WTC11 (cell line): ENCODE data around the gene PI3. TPM values are rescaled to one million over a fixed set of nuclear protein-coding genes. Genes with fewer than 3 reads are reported as not detected.

Experiments used
- ATAC-seq: fragments of 200-7000 bp; cut with Tn5 transposase; 2 replicates; pipeline ENCODE4 v1.10.0; 2021; ENCODE audit warnings: mild to moderate bottlenecking, moderate library complexity
- CTCF ChIA-PET: fragments of 300-600 bp; sonication (Branson Sonifier 250); formaldehyde crosslinking; loops from one replicate; lab custom pipeline; 2021; ENCODE audit warnings: antibody characterized with exemption; lab: Charles Lee
- POLR2A ChIA-PET: fragments of 350-600 bp; sonication (Branson Sonifier 250); formaldehyde crosslinking; loops from one replicate; lab custom pipeline; 2021; ENCODE audit warnings: antibody characterized with exemption; lab: Charles Lee
- DNase-seq: peaks from one replicate; pipeline ENCODE4 v3.0.0; 2021; ENCODE audit warnings: low spot score
- H3K27ac Mint-ChIP-seq: 2 replicates; pipeline ENCODE4 v1.8.0; 2021; ENCODE audit warnings: mixed read lengths
- H3K27me3 Mint-ChIP-seq: 2 replicates; pipeline ENCODE4 v1.8.0; 2021; ENCODE audit warnings: low read depth, mild to moderate bottlenecking, moderate library complexity, mixed read lengths
- H3K36me3 Mint-ChIP-seq: 2 replicates; pipeline ENCODE4 v1.8.0; 2021; ENCODE audit warnings: mixed read lengths
- H3K4me1 Mint-ChIP-seq: 2 replicates; pipeline ENCODE4 v1.8.0; 2022; ENCODE audit warnings: mixed read lengths
- H3K4me3 Mint-ChIP-seq: 2 replicates; pipeline ENCODE4 v1.8.0; 2021; ENCODE audit warnings: mild to moderate bottlenecking, moderate library complexity, mixed read lengths
- H3K9me3 Mint-ChIP-seq: 2 replicates; pipeline ENCODE4 v1.8.0; 2021; ENCODE audit warnings: mixed read lengths
- AR ChIP-seq: fragments of 250-450 bp; sonication (Bioruptor Pico); IDR thresholded peaks from 2 replicates; pipeline ENCODE4 v1.9.0; 2021; ENCODE audit warnings: mild to moderate bottlenecking
- CTCF ChIP-seq: fragments of 200-600 bp; IDR thresholded peaks from 2 replicates; pipeline ENCODE4 v1.8.0; 2022; ENCODE audit warnings: antibody characterized with exemption
- ELF4 ChIP-seq: sonication (generic); formaldehyde crosslinking; IDR thresholded peaks from 2 replicates; pipeline ENCODE4 v1.8.1; 2022; ENCODE audit warnings: low read depth, mild to moderate bottlenecking, moderate library complexity, missing genetic modification reagents
- EMX1 ChIP-seq: fragments of 250-450 bp; sonication (Bioruptor Pico); IDR thresholded peaks from 2 replicates; pipeline ENCODE4 v1.8.0; 2021; ENCODE audit warnings: mild to moderate bottlenecking
- HMGXB4 ChIP-seq: sonication (generic); formaldehyde crosslinking; IDR thresholded peaks from 2 replicates; pipeline ENCODE4 v1.8.1; 2023; ENCODE audit warnings: mild to moderate bottlenecking, moderate library complexity, missing genetic modification reagents
- MLX ChIP-seq: sonication (generic); formaldehyde crosslinking; IDR thresholded peaks from 2 replicates; pipeline ENCODE4 v1.8.1; 2023; ENCODE audit warnings: mild to moderate bottlenecking, missing genetic modification reagents, moderate library complexity
- MYBL2 ChIP-seq: sonication (generic); formaldehyde crosslinking; IDR thresholded peaks from 2 replicates; pipeline ENCODE4 v1.8.1; 2023; ENCODE audit warnings: mild to moderate bottlenecking, moderate library complexity, missing genetic modification reagents
- PRRX2 ChIP-seq: fragments of 250-450 bp; sonication (Bioruptor Pico); IDR thresholded peaks from 2 replicates; pipeline ENCODE4 v1.8.0; 2021; ENCODE audit warnings: mild to moderate bottlenecking
- RELA ChIP-seq: sonication (generic); formaldehyde crosslinking; IDR thresholded peaks from 2 replicates; pipeline ENCODE4 v1.8.1; 2022; ENCODE audit warnings: missing genetic modification reagents, mild to moderate bottlenecking, borderline replicate concordance
- SMAD4 ChIP-seq: sonication (generic); formaldehyde crosslinking; IDR thresholded peaks from 2 replicates; pipeline ENCODE4 v1.8.0; 2022; ENCODE audit warnings: mild to moderate bottlenecking, missing genetic modification reagents
- ZMAT4 ChIP-seq: fragments of 250-450 bp; sonication (Bioruptor Pico); IDR thresholded peaks from 2 replicates; pipeline ENCODE4 v1.9.0; 2021; ENCODE audit warnings: mild to moderate bottlenecking
- ZNF232 ChIP-seq: sonication (generic); formaldehyde crosslinking; IDR thresholded peaks from 2 replicates; pipeline ENCODE4 v1.8.0; 2022; ENCODE audit warnings: mild to moderate bottlenecking, missing genetic modification reagents
- ZNF512 ChIP-seq: sonication (generic); formaldehyde crosslinking; IDR thresholded peaks from 2 replicates; pipeline ENCODE4 v1.8.1; 2022; ENCODE audit warnings: missing genetic modification reagents, borderline replicate concordance
- ZNF532 ChIP-seq: fragments of 250-450 bp; sonication (Bioruptor Pico); IDR thresholded peaks from 2 replicates; pipeline ENCODE4 v1.9.0; 2021; ENCODE audit warnings: mild to moderate bottlenecking, borderline replicate concordance
- total RNA-seq: library from RNA; stranded (reverse); gene quantifications from 3 replicates; pipeline ENCODE4 v1.2.3, GENCODE V29; 2021

The PI3 gene
- total RNA-seq, 1 experiment from 2014 or later = not detected

GRCh38 chr20:45189861-45190260 lies 15.2 kb downstream of the PI3 start:
- POLR2A ChIA-PET = no interaction called here
- H3K36me3 Mint-ChIP-seq = no peaks in the 10 kb centered on the region
- no peak overlapping the region for H3K4me3 Mint-ChIP-seq
- ATAC-seq = no peak
- no peaks in the 10 kb centered on the region for H3K9me3 Mint-ChIP-seq
- CTCF ChIA-PET = interaction anchor here (0.7 to 1.1 kb wide), 3 partner anchors 40 to 104 kb away, joined by 3 read pairs; no protein-coding TSS in a partner anchor
- no peaks in the 10 kb centered on the region; the same call in 1 of the 2 replicates for H3K27me3 Mint-ChIP-seq
- no peak for DNase-seq
- TF ChIP-seq ELF4 (no peak), AR (CRISPR knock-in tag) (no peak), PRRX2 (no peak), ZNF232 (CRISPR knock-in tag) (no peak), ZMAT4 (CRISPR knock-in tag) (no peak), HMGXB4 (CRISPR knock-in tag) (no peak), ZNF532 (CRISPR knock-in tag) (no peak), EMX1 (CRISPR knock-in tag) (no peak), SMAD4 (CRISPR knock-in tag) (no peak), ZNF512 (CRISPR knock-in tag) (no peak), MYBL2 (CRISPR knock-in tag) (no peak), RELA (CRISPR knock-in tag) (no peak), MLX (CRISPR knock-in tag) (no peak), CTCF (no peak)
- no peaks in the 10 kb centered on the region for H3K4me1 Mint-ChIP-seq
- H3K27ac Mint-ChIP-seq = no peak overlapping the region
